LNCaP clone FGC (cell line): ENCODE data around the gene CRACR2B.

ENCODE experiments used
- DNase-seq: peaks from one replicate; pipeline ENCODE4 v3.0.0-alpha.2; 2011; ENCODE audit warnings: low read depth
- H3K4me3 ChIP-seq: 2 replicates; pipeline ENCODE4 v1.5.1; 2011; ENCODE audit warnings: mild to moderate bottlenecking, low read depth, low read length, control low read depth
- TF ChIP-seq, protein P1 (sequence below): IDR thresholded peaks from 2 replicates; pipeline ENCODE4 v1.5.1; 2012; ENCODE audit warnings: mild to moderate bottlenecking; ENCODE audit not compliant: control insufficient read depth, insufficient read depth; ENCODE audit errors: extremely low read depth

The CRACR2B gene

DNA sequence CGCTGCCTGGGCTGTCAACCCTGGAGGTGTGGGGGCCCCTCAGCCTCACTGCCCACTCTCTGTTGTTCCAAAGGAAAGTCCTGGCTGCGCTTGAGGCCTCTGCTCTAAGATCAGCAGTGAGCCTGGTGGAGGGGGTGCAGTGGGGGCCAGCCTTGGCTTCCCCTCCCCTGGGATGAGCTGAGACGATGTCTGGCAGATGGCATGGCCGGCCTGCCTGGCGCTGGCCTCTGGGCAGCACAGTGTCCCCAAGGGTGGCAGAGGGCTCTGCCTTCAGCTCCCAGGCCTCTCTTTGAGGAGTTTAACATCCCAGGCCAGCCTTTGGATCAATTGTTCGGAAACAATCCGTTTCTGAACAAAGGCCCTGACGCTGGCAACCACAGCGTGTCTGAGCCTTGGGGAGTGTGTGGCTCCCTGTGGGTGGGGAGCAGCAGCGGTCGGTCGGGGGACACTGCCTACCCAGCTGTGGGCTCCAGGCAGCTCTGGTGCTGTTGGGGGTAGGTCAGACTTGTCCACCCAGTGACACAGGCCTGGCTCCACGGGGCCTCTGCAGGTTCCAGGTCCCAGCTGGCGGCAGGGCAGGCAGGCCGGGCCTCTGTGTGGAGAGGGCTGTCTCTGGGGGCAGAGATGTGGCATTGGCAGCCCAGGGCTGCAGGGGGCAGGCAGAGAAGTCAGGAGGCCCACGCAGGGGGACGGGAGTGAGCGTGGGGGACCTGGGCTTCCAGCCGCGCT, 27.0 kb downstream of the CRACR2B start:
- no peak for DNase-seq
- TF ChIP-seq, protein P1, sequence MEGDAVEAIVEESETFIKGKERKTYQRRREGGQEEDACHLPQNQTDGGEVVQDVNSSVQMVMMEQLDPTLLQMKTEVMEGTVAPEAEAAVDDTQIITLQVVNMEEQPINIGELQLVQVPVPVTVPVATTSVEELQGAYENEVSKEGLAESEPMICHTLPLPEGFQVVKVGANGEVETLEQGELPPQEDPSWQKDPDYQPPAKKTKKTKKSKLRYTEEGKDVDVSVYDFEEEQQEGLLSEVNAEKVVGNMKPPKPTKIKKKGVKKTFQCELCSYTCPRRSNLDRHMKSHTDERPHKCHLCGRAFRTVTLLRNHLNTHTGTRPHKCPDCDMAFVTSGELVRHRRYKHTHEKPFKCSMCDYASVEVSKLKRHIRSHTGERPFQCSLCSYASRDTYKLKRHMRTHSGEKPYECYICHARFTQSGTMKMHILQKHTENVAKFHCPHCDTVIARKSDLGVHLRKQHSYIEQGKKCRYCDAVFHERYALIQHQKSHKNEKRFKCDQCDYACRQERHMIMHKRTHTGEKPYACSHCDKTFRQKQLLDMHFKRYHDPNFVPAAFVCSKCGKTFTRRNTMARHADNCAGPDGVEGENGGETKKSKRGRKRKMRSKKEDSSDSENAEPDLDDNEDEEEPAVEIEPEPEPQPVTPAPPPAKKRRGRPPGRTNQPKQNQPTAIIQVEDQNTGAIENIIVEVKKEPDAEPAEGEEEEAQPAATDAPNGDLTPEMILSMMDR, result no peak
- H3K4me3 ChIP-seq, result no peak overlapping the region

DNA sequence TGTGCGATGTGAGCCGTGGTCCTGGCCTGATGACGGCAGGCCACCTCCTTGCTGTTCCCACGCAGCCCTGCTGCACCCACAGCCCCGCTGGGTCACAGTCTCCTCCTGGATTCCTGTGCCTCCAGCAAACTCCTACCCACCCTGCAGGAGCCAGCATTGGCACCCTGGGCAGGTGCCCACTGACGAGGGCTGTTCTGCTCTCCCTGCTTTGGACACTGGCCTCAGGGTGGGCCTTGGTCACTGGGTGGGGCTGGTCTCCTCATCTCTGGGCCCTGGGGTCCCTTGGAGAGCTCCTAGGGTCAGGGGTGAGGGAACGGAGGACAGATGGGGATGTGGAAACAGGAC, 27.6 kb downstream of the CRACR2B start:
- no peak overlapping the region for H3K4me3 ChIP-seq
- no peak for DNase-seq
- TF ChIP-seq, protein P1, result no peak

DNA sequence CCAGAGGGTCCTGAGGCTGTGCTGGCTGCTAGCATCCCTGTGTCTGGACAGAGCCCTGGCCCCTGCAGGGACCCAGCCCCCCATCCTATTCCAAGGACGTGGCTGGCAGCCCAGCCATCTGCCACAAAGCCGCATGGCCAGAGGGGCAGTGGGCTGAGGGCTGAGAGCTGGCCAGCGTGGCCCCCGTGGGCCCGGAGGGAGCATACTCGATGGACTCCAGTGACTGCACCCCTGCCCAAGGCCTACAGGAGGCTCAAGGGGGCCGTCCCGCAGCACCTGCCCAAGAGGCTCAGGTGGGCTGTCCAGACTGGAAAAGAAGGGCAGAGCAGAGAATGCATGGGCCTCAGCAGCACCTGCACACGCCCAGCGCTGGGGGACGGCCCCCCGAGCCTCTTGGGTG, 28.1 kb downstream of the CRACR2B start:
- TF ChIP-seq, protein P1, result no peak
- DNase-seq, result no peak
- H3K4me3 ChIP-seq, result no peak overlapping the region

DNA sequence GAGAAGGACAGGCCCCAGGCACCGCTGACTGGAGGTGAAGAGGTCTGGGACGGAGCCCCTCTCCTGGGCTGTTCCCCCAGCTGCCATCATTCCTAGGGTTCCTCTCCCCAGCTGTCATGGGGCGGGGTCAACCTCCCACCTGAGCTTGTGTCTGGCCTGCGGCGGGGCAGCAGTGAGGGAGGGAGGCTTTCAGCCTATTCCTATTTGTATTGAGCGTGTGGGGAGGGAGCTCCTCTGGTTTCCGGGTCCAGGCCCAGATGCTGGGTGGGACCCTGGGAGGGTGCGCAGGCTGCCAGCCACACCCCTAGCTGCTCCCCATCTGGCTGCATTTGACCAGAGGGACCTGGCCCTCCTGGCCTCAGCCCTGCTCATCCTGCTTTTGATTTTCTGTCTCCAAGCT, 28.7 kb downstream of the CRACR2B start:
- TF ChIP-seq, protein P1, result no peak
- H3K4me3 ChIP-seq, result no peak overlapping the region
- no peak for DNase-seq

DNA sequence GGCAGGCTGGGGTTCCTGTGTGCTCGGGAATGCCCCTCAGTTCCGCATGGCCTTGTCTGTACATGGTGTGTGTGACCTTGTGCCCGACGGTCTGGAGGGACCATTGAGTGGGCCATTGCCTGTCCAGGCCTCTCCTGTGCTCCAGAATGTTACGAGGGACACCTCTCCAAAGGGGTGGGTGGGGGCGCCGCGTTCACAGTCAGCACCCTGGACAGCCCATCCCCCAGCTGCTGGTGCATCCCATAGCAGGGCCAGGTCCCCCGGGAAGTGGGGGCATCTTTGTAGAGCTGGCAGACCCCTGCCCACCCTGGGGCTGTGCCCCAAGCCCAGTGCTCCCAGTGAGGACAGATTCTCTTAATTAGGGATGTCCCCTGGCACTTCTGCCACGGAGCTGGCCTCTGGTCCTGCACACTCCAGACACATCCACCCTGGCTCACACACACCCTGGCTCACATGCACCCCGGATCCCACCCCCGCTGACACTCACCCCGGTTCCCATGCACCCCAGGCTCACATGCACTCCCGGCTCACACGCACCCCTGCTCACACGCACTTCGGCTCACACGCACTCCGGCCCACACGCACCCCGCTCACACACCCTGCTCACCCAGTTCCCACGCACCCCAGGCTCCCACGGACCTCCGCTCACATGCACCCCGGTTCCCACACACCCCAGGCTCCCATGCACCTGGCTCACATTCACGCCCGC, 30.5 kb downstream of the CRACR2B start:
- DNase-seq, result no peak
- no peak overlapping the region for H3K4me3 ChIP-seq
- TF ChIP-seq, protein P1, result no peak

DNA sequence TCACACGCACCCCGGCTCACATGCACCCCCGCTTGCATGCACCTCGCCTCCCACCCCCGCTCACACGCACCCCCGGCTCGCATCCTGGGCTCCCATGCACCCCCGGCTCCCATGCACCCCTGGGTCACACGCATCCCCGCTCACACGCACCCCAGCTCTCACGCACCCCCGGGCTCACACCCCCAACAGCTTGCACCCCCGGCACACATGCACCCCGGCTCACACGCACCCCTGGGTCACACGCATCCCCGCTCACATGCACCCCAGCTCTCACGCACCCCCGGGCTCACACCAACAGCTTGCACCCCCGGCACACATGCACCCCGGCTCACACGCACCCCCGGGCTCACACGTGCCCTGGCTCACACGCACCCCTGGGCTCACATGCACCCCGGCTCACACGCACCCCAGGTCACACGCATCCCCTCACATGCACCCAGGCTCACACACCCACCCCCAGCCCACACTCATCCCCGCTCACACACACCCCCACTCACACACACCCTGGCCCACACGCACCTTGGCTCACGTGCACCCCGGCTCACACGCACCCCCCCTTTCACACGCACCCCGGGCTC, 31.1 kb downstream of the CRACR2B start:
- TF ChIP-seq, protein P1, result no peak
- no peak overlapping the region for H3K4me3 ChIP-seq
- no peak for DNase-seq
